Stimulated activated CD4-positive, alpha-beta T cell treated with anti-CD3 and anti-CD28 coated beads, TNF-alpha, amount 100 ng/mL, for 48 hours (primary cell): Measurements from ENCODE around the gene OPRL1.

Experiments used
- DNase-seq, 3 donors: peaks; one replicate each; pipeline ENCODE4 v3.0.0-alpha.2; 2020; ENCODE audit warnings: low read depth in 3 of 3

The OPRL1 gene

GRCh38 chr20:64080013-64080812, at the start of gene OPRL1:
Gene OPRL1 (plus strand): TSS chr20:64080082. CDS start chr20:64092721, 12,639 bp downstream.
- no peak for DNase-seq

- DNase-seq, result no peak
These were observed 49.3 kb upstream of the OPRL1 start for GRCh38 chr20:64030371-64031134.

- no peak for DNase-seq
These were observed 48.0 kb upstream of the OPRL1 start for GRCh38 chr20:64031822-64032314.

GRCh38 chr20:64032706-64033624, 46.9 kb upstream of the OPRL1 start:
- DNase-seq, result no peak

GRCh38 chr20:64033981-64034493, 45.8 kb upstream of the OPRL1 start:
- DNase-seq, result no peak

GRCh38 chr20:64035066-64035932, 44.6 kb upstream of the OPRL1 start:
- DNase-seq, result no peak

- no peak for DNase-seq
These were observed 43.9 kb upstream of the OPRL1 start, which contains the start of gene C20orf204 for GRCh38 chr20:64035933-64036345. Gene C20orf204 (plus strand): TSS chr20:64036182. CDS start chr20:64036324, 142 bp downstream.

- no peak for DNase-seq
These were observed 43.3 kb upstream of the OPRL1 start for GRCh38 chr20:64036346-64037198.

GRCh38 chr20:64037199-64037497, 42.7 kb upstream of the OPRL1 start:
- no peak for DNase-seq

GRCh38 chr20:64037498-64038213, 42.2 kb upstream of the OPRL1 start:
- no peak for DNase-seq

- no peak for DNase-seq
These were observed 41.7 kb upstream of the OPRL1 start for GRCh38 chr20:64038224-64038564.

- peak; percentile 52 to 78 (median 54) for DNase-seq
These were observed 41.2 kb upstream of the OPRL1 start for GRCh38 chr20:64038565-64039292.

- DNase-seq, result no peak
These were observed 40.4 kb upstream of the OPRL1 start for GRCh38 chr20:64039293-64040160.

GRCh38 chr20:64040231-64041039, 39.4 kb upstream of the OPRL1 start:
- DNase-seq, result no peak

- no peak for DNase-seq
These were observed 38.7 kb upstream of the OPRL1 start for GRCh38 chr20:64041040-64041780.

- DNase-seq, result no peak
These were observed 38.2 kb upstream of the OPRL1 start for GRCh38 chr20:64041781-64042053.
